Transverse colon (tissue), 4 donors: Measurements from ENCODE around the gene PDCD1. TPM values are rescaled to one million over a fixed set of nuclear protein-coding genes. Genes with fewer than 3 reads are reported as not detected.

Experiments
- DNase-seq: peaks from one replicate; pipeline ENCODE4 v3.0.0-alpha.2; 2019
- H3K27ac ChIP-seq, 4 donors: fragments of 200-600 bp; sonication (generic); 2 replicates each; pipeline ENCODE4 v1.5.1; 2016 to 2018; ENCODE audit warnings: inconsistent platforms in 4 of 4
- H3K27me3 ChIP-seq: fragments of 200-600 bp; sonication (generic); 2 replicates; pipeline ENCODE4 v1.5.1; 2017; ENCODE audit warnings: inconsistent platforms
- H3K36me3 ChIP-seq, 4 donors: fragments of 200-600 bp; sonication (generic); 2 replicates each; pipeline ENCODE4 v1.5.1; 2017 to 2019; ENCODE audit warnings: inconsistent platforms in 4 of 4
- H3K4me1 ChIP-seq, 4 donors: fragments of 200-600 bp; sonication (generic); 2 replicates each; pipeline ENCODE4 v1.5.1; 2017 to 2020; ENCODE audit warnings: inconsistent platforms in 4 of 4
- H3K4me3 ChIP-seq, 4 donors: fragments of 200-600 bp; sonication (generic); 1 replicate in 1 of 4; 2 replicates in 3 of 4; pipeline versions ENCODE4 v1.5.1 to v1.6.1; 2017 to 2019; ENCODE audit warnings: inconsistent platforms in 4 of 4
- H3K9me3 ChIP-seq, 2 donors: fragments of 200-600 bp; sonication (generic); 2 replicates each; pipeline ENCODE4 v1.5.1; 2017 to 2019; ENCODE audit warnings: inconsistent platforms in 2 of 2
- EP300 ChIP-seq: sonication (generic); formaldehyde crosslinking; IDR thresholded peaks from one replicate; pipeline ENCODE4 v1.6.1; 2017; ENCODE audit warnings: antibody characterized with exemption, low read depth
- POLR2A ChIP-seq: fragments of 450-650 bp; IDR thresholded peaks from one replicate; pipeline ENCODE4 v1.6.1; 2016; ENCODE audit warnings: antibody characterized with exemption, mild to moderate bottlenecking, moderate library complexity
- POLR2AphosphoS5 ChIP-seq, 3 donors: sonication (generic); formaldehyde crosslinking; IDR thresholded peaks; one replicate each; pipeline ENCODE4 v1.6.1; 2016; ENCODE audit warnings: antibody characterized with exemption in 3 of 3
- WGBS, 2 donors: methylation state at CpG; one replicate each; pipeline ENCODE4 v1.1.5; 2018; ENCODE audit warnings: low coverage in 1 of 2; 5-methylcytosine and 5-hydroxymethylcytosine counted together
- in situ Hi-C, 4 donors: fragments of 200-750 bp; cut with MboI; loops; one replicate each; pipeline versions ENCODE4 v1.15.0 to v1.15.1; 2017; ENCODE audit warnings: low sequenced_read_pairs in 3 of 4, low pct_ligation_motif_present in 1 of 4, low pct_unique_long_range_greater_than_20kb in 1 of 4
- intact Hi-C: fragments of 100-400 bp; cut with DNase I; formaldehyde crosslinking; loops from one replicate; pipeline ENCODE4 v1.15.1; 2023; ENCODE audit warnings: low total_unique reads
- total RNA-seq, 4 donors: library from RNA; depleted of rRNA; stranded (reverse); fragments of >200 nt; gene quantifications; one replicate each; pipeline ENCODE4 v1.1.0, GENCODE V29; 2016
- TF ChIP-seq, protein P1 (sequence below), 5 experiments: fragments of 200-600 bp in 3 of 5; fragments of 450-650 bp in 2 of 5; sonication (generic) in 3 of 5; IDR thresholded peaks; 1 replicate in 2 of 5; 2 replicates in 3 of 5; pipeline ENCODE4 v1.5.1; 2016 to 2017; ENCODE audit warnings: antibody characterized with exemption in 5 of 5, inconsistent platforms in 3 of 5, mild to moderate bottlenecking in 2 of 5, moderate library complexity in 1 of 5

The PDCD1 gene
- total RNA-seq, 4 donors from 2014 or later = 0.55 to 0.64 TPM; not detected in 2

DNA sequence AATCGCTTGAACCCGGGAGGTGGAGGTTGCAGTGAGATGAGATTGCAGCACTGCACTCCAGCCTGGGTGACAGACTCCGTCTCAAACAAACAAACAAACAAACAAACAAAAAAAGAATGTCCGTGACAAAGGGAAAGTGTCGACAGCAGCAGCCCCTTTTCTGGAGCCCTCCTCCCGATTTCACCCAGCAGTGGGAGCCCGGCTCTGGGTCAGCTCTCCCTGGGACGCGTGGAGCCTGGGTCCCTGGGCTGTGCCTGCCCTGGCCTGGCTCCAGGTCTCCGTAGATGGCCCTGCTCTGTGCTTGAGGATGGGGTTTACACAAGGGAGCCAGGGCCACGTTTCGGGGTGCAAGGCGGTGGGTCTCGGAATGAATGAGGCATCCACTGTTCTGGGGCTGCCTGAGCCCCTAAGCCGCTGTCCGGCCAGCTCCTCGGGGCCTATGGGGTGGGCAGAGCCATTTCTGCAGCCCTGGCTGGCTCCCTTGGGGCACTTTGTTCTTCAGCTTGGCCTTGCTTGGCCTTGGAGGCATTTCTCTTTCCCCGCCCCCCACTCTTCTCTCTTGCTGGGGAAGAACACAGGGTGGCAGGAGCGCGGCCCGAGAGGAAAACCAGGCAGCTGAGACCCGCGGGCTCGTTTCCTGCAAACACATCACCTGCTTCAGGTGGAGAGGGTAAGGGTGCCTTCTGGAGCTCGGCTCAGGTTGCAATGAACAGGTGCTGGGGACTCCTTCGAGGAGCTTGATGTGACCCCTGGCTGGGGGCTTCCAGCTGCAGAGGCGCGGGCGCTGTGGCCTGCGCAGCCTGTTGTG, 40.0 kb upstream of the PDCD1 start:
- Histone ChIP-seq H3K27me3 (no peaks in the 10 kb centered on the region), H3K4me1 (peaks cover 0 to 10% (median 1%) of the 10 kb centered on the region in 4 donors), H3K9me3 (no peaks in the 10 kb centered on the region), H3K27ac (peak overlapping the region in 1 of 4 donors; percentile 31), H3K4me3 (no peak overlapping the region), H3K36me3 (no peaks in the 10 kb centered on the region)
- intact Hi-C loops = no loop called here
- 90 to 100% methylated on average over 2 to 30 of the region's 30 CpGs for WGBS, 2 donors
- TF ChIP-seq POLR2AphosphoS5 (IDR thresholded peaks at IDR 0.05) (no peak), POLR2A (no peak), EP300 (no peak)
- TF ChIP-seq, protein P1, sequence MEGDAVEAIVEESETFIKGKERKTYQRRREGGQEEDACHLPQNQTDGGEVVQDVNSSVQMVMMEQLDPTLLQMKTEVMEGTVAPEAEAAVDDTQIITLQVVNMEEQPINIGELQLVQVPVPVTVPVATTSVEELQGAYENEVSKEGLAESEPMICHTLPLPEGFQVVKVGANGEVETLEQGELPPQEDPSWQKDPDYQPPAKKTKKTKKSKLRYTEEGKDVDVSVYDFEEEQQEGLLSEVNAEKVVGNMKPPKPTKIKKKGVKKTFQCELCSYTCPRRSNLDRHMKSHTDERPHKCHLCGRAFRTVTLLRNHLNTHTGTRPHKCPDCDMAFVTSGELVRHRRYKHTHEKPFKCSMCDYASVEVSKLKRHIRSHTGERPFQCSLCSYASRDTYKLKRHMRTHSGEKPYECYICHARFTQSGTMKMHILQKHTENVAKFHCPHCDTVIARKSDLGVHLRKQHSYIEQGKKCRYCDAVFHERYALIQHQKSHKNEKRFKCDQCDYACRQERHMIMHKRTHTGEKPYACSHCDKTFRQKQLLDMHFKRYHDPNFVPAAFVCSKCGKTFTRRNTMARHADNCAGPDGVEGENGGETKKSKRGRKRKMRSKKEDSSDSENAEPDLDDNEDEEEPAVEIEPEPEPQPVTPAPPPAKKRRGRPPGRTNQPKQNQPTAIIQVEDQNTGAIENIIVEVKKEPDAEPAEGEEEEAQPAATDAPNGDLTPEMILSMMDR (IDR thresholded peaks at IDR 0.05) = no peak
- no peak for DNase-seq
- in situ Hi-C loops = no loop called here

DNA sequence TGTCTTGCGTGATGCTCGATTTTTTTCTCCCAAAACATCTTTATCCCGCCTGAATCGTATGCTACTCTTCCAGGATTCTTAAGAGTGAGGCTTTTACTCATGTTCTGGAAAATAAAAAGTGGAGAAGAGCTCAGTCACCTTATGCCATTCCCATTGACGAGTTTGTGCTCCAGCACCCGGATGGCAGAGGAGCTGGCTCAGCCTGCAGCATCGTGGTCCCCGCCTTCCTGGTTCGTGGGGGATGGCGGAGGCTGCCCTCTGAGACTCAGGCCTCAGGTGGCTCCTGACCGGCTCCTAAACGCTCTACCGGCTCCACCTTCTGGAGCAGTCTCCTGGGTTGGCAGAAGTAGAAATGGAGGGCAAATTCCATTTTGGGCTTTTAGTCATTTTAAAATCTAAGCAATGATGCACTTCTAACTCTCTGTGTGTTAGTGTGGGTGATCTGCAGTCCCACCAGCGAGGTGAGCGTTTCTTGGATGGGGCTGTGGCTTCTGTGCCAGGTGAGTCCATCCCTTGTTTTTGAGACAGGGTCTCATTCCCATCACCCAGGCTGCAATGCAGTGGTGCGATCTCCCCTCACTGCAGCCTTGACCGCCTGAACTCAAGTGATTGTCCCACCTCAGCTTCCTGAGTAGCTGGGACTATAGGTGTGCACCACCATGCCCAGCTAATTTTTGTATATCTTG, 38.7 kb upstream of the PDCD1 start:
- in situ Hi-C loops (no loop called here), intact Hi-C loops (no loop called here)
- H3K9me3 ChIP-seq = no peaks in the 10 kb centered on the region
- no peaks in the 10 kb centered on the region for H3K27me3 ChIP-seq
- H3K36me3 ChIP-seq = no peaks in the 10 kb centered on the region
- DNase-seq = no peak
- WGBS, 2 donors = 94 to 100% methylated on average over 3 to 17 of the region's 17 CpGs
- TF ChIP-seq, protein P1 (IDR thresholded peaks at IDR 0.05) = no peak
- TF ChIP-seq POLR2AphosphoS5 (IDR thresholded peaks at IDR 0.05) = no peak
- no peak for TF ChIP-seq POLR2A
- no peak for TF ChIP-seq EP300
- H3K27ac ChIP-seq = no peak overlapping the region
- no peak overlapping the region for H3K4me3 ChIP-seq
- peaks cover 0 to 10% (median 1%) of the 10 kb centered on the region in 4 donors for H3K4me1 ChIP-seq

DNA sequence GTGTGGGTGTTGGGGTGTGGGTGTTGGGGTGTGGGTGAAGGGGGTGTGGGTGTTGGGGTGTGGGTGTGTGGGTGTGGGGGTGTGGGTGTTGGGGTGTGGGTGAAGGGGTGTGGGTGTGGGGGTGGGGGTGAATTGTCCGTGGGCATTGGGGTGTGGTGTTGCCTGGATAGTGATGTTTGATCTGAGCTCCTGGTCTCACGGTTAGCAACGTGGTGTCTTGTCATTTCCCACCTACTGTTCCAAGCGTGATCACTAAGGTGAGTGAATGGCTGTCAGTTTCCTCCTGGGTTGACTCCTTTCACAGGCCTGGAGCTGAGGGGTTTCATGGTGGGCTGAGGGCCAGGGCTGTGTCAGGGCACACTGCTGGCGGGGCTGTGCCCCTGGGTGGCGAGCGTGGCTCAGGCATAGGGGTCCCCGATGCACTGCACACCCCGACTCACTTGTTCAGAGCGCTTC, 38.1 kb upstream of the PDCD1 start:
- intact Hi-C loops (no loop called here), in situ Hi-C loops (no loop called here)
- WGBS, 2 donors = 90 to 93% methylated on average over 6 to 10 of the region's 10 CpGs
- TF ChIP-seq EP300 (no peak), POLR2A (no peak), POLR2AphosphoS5 (IDR thresholded peaks at IDR 0.05) (no peak)
- TF ChIP-seq, protein P1 (IDR thresholded peaks at IDR 0.05) = no peak
- no peak overlapping the region for H3K4me3 ChIP-seq
- no peaks in the 10 kb centered on the region for H3K27me3 ChIP-seq
- peaks cover 0 to 7% (median 1%) of the 10 kb centered on the region in 4 donors for H3K4me1 ChIP-seq
- H3K27ac ChIP-seq = no peak overlapping the region
- DNase-seq = no peak
- no peaks in the 10 kb centered on the region for H3K9me3 ChIP-seq
- no peaks in the 10 kb centered on the region for H3K36me3 ChIP-seq
